G401 (cell line): ENCODE results near the gene LRRC8D. TPM values are rescaled to one million over a fixed set of nuclear protein-coding genes. Genes with fewer than 3 reads are reported as not detected.
"Not testable (repeated sequence)": the region's sequence is repeated elsewhere in the genome, so short reads cannot be mapped to it uniquely, and the experiment has no call there.

Experiments
- DNase-seq: peaks from one replicate; pipeline ENCODE4 v3.0.0-alpha.2; 2015; ENCODE audit warnings: low spot score
- in situ Hi-C: cut with HindIII; loops from 2 replicates; pipeline ENCODE4 v1.10.0; 2016; ENCODE audit warnings: low sequenced_read_pairs, mixed read lengths
- total RNA-seq: library from RNA; depleted of rRNA; stranded (reverse); fragments of >200 nt; shearing (Covaris generic); gene quantifications from 2 replicates; pipeline ENCODE4 v1.2.3, GENCODE V29; 2014

Gene LRRC8D
- total RNA-seq, 1 experiment from 2014 or later, result 57.1 TPM

DNA sequence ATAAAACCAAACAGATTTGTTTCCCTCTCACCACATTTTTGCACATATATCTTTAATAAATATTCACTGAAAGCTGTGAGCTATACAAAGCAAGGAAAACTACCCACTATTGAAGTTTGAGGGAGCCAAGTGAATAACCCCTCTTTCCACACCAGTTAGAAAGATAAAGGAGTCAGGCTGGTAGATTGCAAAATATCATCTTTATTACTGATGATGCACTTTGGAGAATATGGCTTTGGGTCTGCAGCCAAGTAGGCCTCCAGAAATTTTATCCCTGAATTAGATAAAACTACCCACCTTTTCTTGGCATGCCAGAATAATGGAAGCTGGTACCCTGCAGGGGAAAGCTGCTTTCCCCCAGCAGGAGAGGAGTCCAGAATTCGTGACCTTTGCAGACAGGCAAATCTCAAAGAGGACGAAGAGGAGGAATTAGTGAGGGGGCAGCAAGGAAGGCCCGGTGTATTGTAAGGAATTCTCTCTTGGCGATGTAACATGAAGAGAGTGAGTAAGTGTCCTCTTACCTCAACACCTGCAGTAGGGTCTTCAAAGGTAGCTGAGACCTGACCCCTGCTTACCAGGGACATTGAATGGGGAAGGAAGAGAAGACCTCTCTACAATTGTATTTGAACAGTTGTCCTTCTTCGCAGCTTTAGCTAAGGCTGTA lies 84.7 kb downstream of the LRRC8D start:
- DNase-seq, result no peak
- in situ Hi-C loops, result no loop called here

DNA sequence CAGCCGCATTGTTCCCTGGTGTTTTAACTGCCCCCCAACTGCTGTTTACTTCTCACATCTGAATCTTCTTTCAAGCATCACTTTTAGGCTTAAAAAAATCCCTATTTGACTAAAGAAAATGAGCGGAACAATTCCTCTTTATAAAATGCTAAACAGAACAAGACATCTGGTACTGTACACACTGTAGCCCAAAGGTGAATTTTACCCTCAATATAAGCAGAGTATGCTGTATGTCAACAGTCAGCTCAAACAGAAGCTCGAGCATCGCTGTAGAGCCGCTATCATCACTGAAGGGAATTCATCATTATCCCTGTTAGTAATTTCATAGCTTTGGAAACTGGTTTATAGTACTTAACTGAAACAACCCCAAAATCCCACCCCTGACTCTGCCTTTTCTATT lies 85.3 kb downstream of the LRRC8D start:
- in situ Hi-C loops, result no loop called here
- peak; percentile 22 for DNase-seq

- in situ Hi-C loops, result no loop called here
- DNase-seq, result no peak
Observed at GRCh38 chr1:89907727-89908212, 86.9 kb downstream of the LRRC8D start.

- in situ Hi-C loops, result no loop called here
- DNase-seq, result no peak
Observed at GRCh38 chr1:89908273-89908671, 87.4 kb downstream of the LRRC8D start.

- in situ Hi-C loops, result no loop called here
- DNase-seq, result no peak
Observed at GRCh38 chr1:89908672-89909436, 88.0 kb downstream of the LRRC8D start.

GRCh38 chr1:89910268-89910667 lies 89.4 kb downstream of the LRRC8D start:
- in situ Hi-C loops, result no loop called here
- no peak for DNase-seq

- in situ Hi-C loops, result no loop called here
- peak; percentile 54 for DNase-seq
Observed at GRCh38 chr1:89910780-89911179, 89.9 kb downstream of the LRRC8D start.

- DNase-seq, result peak; percentile 35
- in situ Hi-C loops, result no loop called here
Observed at GRCh38 chr1:89911191-89911991, 90.6 kb downstream of the LRRC8D start.

GRCh38 chr1:89912073-89912472 lies 91.2 kb downstream of the LRRC8D start:
- DNase-seq, result no peak
- in situ Hi-C loops, result no loop called here

DNA sequence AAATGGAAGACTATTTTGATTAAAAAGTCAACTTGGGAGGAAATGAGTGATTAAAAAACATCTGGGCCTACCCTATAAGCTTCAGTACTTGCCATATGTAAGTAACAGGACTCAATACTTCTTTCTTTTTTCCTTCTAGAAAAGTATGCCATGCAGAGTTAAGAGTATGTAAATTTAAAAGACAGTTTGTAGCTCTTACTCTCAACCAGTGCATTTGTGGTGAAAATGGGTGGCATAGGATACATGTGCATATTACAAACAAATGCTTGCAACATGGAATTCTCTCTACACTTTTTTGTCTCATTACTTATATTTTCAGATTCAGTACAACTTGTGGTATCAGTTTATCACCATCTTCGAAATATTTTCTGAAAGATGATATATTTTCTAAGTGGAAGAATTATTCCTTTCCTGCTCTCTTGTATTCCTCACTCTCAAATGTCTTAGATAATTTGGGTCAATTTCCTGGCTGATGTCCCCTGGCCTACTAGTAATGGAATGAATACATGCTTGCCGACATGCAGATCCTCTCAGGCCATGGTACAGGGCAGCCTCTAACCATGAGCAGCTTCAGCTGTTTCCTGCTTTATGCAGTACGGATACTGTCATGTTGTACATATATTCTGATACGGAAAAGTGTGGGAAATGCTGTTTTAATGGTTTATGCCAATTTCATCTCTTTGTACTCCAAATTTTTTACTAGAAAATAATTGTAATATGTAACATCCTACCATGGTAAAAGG lies 92.7 kb downstream of the LRRC8D start:
- no peak for DNase-seq
- in situ Hi-C loops, result no loop called here

- in situ Hi-C loops, result no loop called here
- DNase-seq, result no peak
Observed at GRCh38 chr1:89917353-89917752, 96.5 kb downstream of the LRRC8D start.

GRCh38 chr1:89918127-89918793 lies 97.4 kb downstream of the LRRC8D start:
- in situ Hi-C loops, result no loop called here
- no peak for DNase-seq

- DNase-seq, result no peak
- in situ Hi-C loops, result no loop called here
Observed at GRCh38 chr1:89918794-89919155, 97.9 kb downstream of the LRRC8D start.

- in situ Hi-C loops, result no loop called here
Observed at GRCh38 chr1:89919174-89919573, 98.3 kb downstream of the LRRC8D start.

GRCh38 chr1:89922911-89923310 lies 102.1 kb downstream of the LRRC8D start:
- DNase-seq, result no peak
- in situ Hi-C loops, result no loop called here

More at GRCh38 chr1:89919174-89919573, 98.3 kb downstream of the LRRC8D start:
- no peak for DNase-seq

DNA sequence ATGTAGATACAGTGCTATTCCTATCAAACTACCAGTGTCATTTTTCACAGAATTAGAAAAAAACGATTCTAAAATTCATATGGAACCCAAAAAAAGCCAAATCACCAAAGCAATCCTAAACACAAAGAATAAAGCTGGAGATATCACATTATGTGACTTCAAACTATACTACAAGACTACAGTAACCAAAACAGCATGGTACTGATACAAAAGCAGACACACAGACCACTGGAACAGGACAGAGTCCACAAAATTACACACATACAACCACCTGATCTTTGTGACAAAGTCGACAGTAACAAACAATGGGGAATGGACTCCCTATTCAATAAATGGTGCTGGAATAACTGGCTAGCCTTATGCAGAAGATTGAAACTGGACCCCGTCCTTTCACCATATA lies 102.7 kb downstream of the LRRC8D start:
- DNase-seq, result no peak

GRCh38 chr1:89924075-89924474 lies 103.2 kb downstream of the LRRC8D start:
- in situ Hi-C loops, DNase-seq: not testable (repeated sequence)

More for the DNA sequence above, 102.7 kb downstream of the LRRC8D start:
- in situ Hi-C loops, result no loop called here

- DNase-seq, result no peak
- in situ Hi-C loops, result no loop called here
Observed at GRCh38 chr1:89927049-89927448, 106.2 kb downstream of the LRRC8D start.

- DNase-seq, result no peak
- in situ Hi-C loops, result no loop called here
Observed at GRCh38 chr1:89927478-89927877, 106.6 kb downstream of the LRRC8D start.
